Stomach (tissue), 4 donors: ENCODE data around the gene SLC2A6.

Experiments
- CTCF ChIP-seq, 7 experiments: fragments of 450-650 bp in 4 of 7; fragments of 200-600 bp in 3 of 7; sonication (generic) in 3 of 7; IDR thresholded peaks; one replicate each; pipeline ENCODE4 v1.5.1; 2016 to 2019; ENCODE audit warnings: antibody characterized with exemption in 7 of 7, control low read depth in 2 of 7, mild to moderate bottlenecking in 1 of 7
- EP300 ChIP-seq: sonication (generic); formaldehyde crosslinking; IDR thresholded peaks from one replicate; pipeline ENCODE4 v1.6.1; 2017; ENCODE audit warnings: antibody characterized with exemption
- POLR2A ChIP-seq, 4 donors: fragments of 450-650 bp; IDR thresholded peaks; one replicate each; pipeline ENCODE4 v1.6.1; 2016; ENCODE audit warnings: antibody characterized with exemption in 4 of 4, control low read depth in 2 of 4, mild to moderate bottlenecking in 1 of 4, moderate library complexity in 1 of 4
- POLR2AphosphoS5 ChIP-seq, 3 donors: sonication (generic); formaldehyde crosslinking; IDR thresholded peaks; one replicate each; pipeline ENCODE4 v1.6.1; 2016; ENCODE audit warnings: antibody characterized with exemption in 3 of 3

GRCh38 chr9:133494636-133495326 lies 15.9 kb upstream of the SLC2A6 start:
- TF ChIP-seq CTCF (IDR thresholded peaks at IDR 0.05) = no peak
- TF ChIP-seq POLR2A (IDR thresholded peaks at IDR 0.05) = no peak
- TF ChIP-seq POLR2AphosphoS5 (IDR thresholded peaks at IDR 0.05) = no peak
- no peak for TF ChIP-seq EP300
